Esophagus mucosa (tissue), 1 donor: ENCODE data around the gene POLH. TPM values are rescaled to one million over a fixed set of nuclear protein-coding genes. Genes with fewer than 3 reads are reported as not detected.
"Not testable (repeated sequence)": the region's sequence is repeated elsewhere in the genome, so short reads cannot be mapped to it uniquely, and the experiment has no call there.

ENCODE experiments used
- ATAC-seq: fragments of 200-7000 bp; cut with Tn5 transposase; one replicate; pipeline ENCODE4 v1.9.1; 2020
- total RNA-seq: library from RNA; stranded (reverse); gene quantifications from one replicate; pipeline ENCODE4 v1.2.4, GENCODE V29; 2023
- donor health status: DM: yes; HTN: yes; CAD: no.

POLH gene
- total RNA-seq, 1 donor from 2014 or later = 12.0 TPM

DNA sequence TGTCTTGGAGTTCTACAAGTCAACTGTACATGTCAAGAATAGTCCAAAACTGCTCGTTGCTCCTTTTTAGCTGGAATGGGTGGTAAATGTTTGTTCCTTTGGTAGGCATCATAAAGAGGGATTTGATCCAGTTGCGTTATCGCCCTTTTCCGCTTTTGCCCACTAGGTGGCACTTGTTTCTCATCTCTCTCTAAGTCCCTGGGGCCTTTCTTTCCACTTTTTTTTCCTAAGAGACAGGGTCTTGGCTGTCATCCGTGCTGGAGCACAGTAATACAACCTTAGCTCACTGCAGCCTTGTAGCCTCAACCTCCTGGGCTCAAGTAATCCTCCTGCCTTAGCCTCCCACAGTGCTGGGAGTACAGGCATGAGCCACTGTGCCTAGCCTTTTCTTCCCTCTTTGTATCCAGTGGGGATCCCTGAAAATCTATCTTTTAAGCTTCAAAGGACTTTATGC is 32.4 kb downstream of the POLH start:
- ATAC-seq = peak; percentile 35

DNA sequence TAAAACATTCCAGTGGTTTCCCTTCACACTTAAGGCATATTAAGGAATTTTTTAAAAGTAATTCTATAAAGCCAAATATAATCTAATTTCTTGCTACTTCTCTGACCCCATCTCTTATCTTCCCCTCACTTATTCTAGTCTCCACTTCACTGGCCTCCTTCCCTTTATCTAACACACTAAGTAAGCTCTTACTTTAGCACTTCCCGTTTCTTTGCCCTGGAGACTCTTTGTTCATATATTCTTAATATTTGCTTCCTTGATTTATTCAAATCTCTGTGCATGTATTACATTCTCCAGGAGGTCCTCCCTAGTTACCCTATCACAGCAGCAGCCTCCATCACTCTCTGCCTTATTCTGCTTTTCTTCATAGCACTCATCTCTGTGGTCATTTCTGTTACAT is 32.8 kb downstream of the POLH start:
- ATAC-seq = no peak

DNA sequence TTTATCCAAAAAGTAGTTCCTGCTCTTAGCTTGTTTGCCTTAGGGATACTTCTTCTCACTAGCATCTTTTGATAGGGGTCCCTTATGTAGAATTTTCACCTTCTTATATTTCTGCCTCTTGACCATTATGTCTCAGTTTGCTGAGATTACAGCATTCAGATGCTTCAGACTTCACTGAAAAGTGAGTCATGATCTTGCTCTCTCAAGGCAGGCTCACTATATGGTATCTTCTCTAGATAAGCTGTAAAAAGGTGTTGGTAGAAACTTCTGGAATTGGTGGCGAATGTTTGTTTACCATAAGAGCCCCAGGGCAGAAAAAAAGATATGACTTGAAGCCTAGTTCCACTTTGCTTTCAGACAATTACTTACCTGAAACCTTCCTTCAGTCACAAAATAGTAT is 33.4 kb downstream of the POLH start:
- ATAC-seq = no peak

DNA sequence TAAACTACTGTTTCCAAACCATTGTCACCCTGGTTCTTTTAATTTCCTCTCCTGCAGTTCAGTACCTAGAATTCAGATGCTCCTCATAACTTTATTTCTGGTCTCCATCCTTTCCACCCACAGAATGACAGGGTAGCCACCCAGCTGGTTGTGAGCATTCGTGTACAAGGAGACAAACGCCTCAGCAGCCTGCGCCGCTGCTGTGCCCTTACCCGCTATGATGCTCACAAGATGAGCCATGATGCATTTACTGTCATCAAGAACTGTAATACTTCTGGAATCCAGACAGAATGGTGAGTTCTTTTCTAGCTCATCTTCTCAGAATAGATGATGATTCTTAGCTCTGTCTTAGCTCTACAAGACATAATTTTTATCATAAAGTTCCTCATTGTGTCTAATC is 34.4 kb downstream of the POLH start:
- ATAC-seq = no peak

DNA sequence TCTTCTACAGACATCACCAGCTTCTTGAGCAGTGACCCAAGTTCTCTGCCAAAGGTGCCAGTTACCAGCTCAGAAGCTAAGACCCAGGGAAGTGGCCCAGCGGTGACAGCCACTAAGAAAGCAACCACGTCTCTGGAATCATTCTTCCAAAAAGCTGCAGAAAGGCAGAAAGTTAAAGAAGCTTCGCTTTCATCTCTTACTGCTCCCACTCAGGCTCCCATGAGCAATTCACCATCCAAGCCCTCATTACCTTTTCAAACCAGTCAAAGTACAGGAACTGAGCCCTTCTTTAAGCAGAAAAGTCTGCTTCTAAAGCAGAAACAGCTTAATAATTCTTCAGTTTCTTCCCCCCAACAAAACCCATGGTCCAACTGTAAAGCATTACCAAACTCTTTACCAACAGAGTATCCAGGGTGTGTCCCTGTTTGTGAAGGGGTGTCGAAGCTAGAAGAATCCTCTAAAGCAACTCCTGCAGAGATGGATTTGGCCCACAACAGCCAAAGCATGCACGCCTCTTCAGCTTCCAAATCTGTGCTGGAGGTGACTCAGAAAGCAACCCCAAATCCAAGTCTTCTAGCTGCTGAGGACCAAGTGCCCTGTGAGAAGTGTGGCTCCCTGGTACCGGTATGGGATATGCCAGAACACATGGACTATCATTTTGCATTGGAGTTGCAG is 37.9 kb downstream of the POLH start:
- ATAC-seq = no peak

DNA sequence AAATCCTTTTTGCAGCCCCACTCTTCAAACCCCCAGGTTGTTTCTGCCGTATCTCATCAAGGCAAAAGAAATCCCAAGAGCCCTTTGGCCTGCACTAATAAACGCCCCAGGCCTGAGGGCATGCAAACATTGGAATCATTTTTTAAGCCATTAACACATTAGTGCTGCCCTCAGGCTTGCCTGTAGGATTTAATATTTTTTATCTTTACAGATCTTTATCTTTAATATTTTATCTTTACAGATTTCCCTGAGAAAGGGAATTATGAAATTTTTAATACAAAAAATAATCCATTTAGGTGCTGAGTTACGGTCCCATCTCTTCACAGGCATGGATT is 38.4 kb downstream of the POLH start:
- no peak for ATAC-seq

DNA sequence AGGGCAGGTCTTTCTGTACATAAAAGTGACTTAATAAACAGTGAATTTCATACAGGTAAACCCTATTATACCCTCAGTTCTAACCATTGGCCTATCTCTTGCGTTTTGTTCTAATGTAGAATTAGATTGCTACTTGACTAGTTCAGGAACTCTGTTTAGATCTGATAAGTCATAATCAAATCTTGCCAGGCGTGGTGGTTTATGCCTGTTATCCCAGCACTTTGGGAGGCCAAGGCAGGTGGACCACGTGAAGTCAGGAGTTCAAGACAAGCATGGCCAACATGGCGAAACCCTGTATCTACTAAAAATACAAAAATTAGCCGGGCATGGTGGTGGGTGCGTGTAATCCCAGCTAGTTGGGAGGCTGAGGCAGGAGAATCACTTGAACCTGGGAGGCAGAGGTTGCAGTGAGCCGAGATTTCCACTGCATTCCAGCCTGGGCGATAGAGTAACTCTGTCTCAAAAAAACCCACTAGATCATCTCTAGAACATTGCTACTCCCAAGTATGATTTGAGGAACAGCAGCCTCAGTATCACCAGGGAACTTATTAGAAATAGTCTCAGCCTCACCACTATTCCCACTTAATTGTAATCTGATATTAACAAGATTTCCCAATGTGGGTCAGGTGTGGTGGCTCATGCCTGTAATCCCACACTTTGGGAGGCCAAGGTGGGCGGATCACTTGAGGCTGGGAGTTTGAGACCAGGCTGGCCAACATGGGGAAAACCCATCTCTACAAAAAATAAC is 40.9 kb downstream of the POLH start:
- no peak for ATAC-seq

DNA sequence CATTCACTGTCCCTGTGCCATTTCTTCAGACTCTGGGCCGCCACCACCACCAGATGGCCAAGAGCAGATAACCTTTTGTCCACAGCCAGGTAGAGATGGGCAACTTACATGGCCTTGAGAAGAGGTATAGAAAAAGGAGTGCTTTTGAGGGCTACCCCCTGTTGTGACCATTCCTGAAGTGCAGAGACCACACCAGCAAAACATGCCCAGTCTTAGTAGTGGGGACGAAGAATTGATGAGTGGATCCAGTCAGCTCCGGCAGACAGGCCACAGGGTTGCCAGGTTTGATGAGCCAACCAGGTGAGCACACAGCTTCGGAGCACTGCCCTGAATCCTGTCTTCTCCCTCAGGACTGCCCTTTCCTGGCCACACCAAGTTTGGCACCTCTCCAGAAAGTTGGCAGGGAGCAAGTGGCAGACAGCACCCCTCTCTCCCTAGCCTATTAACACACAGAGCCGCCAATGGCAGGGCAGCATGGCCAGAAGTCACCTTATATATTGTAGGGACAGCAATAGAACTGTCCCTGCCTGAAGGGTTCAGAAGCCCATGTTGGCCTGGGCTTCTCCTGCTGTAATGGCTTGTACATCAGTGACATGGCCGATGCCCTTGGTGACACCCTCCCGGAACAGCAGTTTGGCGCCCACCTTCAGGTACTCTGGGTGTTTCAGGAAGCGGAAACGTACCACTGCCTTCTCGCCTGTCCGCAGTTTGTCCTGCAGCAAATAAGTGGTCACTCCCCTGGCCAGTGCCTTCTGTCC is 45.3 kb downstream of the POLH start:
- no peak for ATAC-seq

DNA sequence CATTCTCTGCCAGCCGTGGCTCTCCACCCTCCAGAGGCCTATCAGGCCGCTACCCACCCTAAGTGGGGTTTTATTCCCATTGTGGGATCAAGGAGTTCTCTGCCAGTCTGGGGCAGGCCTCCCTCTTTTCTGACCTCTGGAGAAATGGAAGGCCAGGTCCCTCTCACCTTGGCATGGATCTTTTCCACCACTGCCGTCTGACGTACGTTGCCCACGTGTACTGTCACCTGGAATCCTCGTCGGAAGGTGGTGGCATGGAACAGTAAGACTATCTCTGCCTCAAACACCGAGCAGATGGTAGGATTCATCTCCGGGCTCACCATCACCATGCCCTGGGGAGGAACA is 45.8 kb downstream of the POLH start:
- ATAC-seq = no peak

DNA sequence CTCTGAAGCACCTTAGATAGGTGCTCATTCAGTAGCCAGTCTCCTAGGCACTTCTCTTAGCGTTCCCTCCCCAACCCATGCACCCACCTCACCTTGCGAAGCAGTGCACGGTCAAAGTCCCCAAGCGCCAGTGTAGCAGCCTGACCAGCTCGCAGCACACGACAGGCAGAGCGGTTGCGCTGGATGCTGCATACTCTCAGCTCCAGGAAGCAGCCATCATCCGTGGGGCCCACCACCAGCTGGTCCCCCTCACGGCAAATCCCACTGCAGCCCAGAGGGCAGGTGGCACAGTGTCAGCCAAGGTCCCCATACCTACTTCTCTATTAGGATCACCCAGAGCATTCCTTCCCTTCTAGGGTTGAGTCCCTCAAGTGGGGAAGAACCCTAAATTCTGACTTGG is 46.6 kb downstream of the POLH start:
- ATAC-seq = no peak

DNA sequence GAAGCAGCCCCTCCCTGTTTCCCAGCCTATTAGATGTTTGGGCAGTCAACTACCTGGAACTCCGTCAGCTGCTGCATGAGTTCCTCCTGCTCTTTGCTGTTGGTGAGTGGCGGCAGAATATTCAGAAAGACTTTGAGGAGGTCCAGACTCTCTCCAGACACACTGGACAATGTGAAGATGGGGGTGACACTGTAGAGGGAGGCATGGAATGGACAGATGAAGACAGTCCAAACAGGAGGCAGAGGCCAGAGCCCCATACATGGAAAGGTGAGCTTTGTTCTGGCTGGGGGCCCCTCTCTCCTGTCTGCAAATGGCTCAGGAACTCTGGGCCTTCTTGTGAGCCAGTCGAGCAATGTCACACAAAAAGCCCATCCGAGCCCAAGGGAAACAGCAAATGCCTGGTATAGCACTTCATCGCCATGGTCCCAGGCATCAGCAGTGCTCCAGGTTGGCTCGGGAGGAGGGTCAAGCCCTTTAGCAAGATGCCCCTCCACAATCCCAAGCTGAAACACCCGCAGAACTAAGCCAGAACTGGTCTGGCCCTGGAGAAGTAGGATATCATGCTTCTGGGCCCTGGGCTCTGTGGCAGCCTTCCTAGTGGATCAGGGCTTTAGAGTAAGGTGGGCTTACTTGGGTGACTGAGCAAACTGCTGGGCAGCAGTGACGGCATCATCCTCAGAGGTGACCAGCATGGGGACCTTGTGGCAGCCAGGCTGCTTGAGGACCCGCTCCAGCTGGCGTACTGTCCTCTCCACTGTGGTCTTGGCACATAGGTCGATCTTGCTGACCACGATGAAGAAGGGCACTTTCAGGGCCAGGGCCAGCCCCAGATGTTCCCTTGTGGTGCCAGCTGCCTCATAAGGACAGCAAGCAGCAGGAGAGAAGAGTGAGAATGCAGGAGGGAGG is 48.1 kb downstream of the POLH start:
- ATAC-seq = no peak

DNA sequence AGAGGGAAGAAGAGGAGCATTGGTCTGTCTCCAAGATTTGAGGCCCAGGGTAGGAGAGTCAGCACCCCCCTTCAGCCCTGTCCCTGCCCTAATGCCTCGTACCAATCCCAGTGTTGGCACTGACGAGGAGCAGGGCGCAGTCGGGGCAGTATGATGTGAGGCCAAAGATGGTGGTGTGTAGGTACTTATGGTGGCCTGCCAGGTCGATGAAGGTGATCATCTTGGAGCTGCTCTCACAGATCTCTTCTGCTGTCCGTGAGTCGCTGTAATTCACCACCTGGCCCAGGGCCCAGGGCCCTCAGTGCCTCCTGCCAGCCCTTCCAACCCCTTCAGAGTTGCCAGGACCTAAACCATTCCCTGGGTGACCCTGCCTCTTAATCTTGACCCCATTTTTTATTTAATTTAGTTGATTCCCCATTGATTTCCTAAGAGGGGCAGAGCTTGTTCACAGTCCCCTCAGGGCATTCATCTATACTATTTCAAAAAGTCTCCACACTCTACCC is 48.9 kb downstream of the POLH start:
- no peak for ATAC-seq

DNA sequence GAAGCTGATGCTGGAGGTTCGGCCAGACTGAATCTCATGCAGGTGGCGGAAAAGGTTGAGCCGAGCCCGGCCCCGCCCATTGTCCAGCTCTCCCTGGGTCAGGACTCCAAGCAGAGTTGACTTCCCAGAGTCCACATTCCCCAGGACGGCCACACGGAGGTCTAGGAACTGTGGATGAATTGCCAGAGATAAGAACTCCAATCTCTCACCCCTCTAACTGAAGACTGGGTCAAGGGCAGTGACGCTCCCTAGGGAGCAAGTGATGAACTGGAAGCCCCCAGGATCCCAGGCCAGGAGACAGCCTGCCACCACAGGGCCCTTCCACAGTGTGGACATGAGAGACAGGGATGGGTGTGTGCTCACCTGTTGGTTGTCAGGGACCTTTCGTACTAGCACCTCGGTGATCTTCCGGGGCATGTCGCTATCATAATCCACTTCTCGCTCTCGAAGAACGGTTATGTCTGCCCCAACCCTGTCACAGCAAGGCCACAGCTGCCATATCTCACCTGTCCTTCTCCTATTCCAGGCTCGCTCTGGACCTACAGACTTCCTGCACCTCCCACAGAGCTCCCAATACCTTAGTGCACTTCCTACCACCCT is 49.5 kb downstream of the POLH start:
- ATAC-seq = no peak

DNA sequence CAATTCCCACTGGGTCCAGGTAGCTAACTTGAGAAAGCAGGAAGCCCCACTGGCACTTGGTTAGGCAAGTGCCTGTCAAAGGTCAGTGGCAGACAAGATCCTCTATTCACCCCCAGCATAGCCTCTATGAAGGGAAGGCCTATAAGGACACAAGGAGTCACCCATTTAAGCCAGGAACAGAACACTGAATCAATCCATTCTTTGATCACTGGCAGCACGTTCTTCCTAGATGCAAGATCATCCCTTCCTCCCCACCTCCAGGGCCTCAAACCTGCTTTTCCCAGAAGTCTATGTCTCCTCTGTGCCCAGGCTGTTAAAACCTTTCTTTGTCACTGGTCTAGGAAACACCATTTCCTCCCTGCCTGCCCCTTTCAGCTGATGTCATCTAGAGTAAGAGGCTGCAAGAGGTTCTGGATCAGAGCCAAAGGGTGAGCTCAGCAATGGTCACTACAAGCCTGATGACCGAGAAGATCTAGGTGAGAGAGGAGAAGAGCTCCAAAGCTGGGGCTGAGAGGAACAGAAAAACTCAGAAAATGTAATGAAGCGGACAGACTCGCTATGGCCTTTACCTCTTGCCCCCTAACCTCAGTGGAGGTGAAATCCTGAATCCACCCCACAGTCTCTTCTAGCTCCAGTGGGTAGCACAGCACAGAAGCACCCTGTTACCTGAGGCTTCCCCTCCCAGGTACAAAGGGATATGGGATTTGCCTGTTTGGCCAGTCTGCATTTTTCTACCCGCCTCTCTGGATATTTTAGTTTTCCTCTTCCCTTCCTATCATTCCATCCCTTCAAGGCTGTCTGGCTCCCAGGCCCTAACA is 51.2 kb downstream of the POLH start:
- peak; percentile 2 for ATAC-seq

DNA sequence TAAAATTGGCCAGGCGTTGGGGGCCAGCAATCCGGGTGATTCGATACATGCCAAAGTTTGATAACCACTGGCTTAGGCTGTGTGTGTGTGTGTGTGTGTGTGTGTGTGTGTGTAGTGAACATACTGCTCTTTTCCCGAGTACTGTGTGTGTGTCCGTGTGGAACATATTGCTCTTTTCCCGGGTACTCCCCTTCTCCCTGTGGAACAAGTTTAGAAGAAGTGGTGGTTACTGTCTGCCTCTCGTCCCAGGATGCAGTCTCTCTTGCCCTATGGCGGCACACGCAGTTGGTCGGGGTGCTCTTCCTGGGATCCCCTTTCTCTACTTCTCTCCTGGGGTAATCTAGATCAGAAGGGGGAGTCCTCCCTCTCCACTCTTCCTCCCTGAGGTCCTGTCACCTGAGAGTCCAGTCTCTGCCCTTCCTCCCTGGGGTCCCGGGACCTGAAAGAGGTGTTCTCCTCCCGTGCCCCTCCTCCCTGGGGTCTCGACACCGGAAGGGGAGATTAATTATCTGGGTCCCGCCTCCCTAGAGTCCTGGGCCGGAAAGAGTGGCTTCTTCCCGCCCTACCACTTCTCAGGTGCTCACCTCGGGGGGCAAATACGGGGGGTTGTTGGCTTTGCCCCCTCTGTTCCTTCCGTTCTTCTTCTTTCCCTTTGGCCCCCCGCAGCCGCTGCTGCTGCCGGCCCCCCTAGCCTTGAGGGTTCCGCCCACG is 52.6 kb downstream of the POLH start:
- peak; percentile 1 for ATAC-seq

DNA sequence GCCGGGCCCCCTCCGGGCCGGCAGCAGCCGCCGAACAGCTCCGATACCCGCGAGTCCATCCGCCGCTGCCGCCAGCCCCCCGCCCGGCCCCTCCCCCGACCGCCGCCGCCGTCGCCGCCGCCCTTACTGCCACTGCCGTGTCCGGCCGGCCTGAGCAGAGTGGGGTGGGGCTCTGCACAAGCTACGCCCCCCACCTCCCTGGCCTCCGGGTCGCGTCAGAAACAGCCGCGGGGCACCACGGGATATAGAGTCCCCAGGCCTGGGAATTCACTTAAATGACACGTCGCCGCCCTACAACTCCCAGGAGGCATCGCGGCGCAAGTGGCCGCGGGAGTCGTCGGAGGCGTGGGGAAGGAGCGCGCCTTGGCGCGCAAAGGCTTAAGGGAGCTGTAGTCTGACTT is 53.1 kb downstream of the POLH start, which contains the start of gene GTPBP2:
Gene GTPBP2, minus strand, starts transcription at position 161 of the 401 bp plus-strand sequence. Its CDS starts 102 bp downstream, at position 59.
- ATAC-seq = peak; percentile 90

DNA sequence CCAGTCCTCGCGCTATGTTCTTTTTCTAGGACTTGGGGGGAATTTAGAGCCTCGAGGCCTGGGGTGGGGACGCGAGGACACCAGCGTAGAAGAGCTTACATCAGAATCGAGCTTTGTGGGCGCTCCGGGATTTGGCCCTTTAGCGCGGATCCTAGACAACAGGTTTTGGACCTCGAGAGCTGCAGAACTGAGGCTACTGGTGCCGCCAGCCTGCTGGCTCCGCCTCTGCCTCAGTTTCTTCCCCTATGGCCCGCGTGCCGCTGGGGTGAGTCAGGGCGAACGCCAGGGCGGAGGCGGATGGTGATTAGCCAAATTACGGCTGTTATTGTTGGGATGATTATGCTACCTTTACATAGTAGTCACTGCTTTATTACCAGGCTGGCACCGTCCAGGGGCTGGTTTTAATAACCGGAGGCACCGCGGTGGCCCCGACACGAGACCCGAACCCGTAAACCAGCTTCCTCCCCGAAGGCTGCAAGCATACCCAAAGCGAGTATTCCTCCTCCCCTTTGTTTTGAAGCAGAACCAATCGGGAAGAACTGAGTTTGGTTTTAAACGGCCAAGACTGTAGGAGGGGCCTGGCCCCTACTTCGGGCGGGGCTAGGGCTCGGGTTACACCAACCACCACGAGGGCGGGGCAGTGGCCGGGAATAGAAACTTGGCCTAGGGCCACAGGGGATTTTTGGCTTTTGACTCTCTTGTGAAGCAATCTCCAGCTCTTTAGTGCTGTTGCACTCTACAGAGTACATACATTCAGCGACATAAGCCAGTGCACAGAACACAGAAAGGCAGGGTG is 53.7 kb downstream of the POLH start:
- ATAC-seq = peak; percentile 86

DNA sequence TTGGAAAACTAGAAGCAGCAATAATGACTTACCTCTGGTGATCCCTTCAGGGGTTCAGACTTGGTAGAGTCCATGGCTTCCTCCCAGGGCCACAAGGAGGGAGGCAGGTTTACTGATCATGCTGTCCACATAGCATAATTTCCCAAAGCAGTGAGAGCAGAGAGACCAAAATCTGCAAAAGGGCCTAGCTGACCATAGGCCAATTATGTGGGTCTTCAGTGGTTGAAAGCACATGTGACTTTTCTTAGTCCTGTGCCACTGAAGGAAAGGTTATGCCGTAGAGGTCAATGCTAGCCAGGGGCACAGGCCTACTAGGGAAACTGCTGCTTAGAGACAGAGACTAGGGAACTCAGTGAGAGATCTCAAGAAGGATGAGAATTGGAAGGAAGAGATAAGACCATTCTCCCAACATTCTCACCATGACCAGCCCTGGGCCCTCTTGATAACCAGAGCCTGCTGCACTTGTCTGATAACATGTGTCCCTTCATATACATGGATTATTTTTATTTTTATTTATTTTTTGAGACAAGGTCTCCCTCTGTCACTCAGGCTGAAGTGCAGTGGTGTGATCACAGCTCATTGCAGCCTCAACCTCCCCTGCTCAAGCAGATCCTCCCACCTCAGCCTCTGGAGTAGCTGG is 55.1 kb downstream of the POLH start:
- ATAC-seq = no peak

DNA sequence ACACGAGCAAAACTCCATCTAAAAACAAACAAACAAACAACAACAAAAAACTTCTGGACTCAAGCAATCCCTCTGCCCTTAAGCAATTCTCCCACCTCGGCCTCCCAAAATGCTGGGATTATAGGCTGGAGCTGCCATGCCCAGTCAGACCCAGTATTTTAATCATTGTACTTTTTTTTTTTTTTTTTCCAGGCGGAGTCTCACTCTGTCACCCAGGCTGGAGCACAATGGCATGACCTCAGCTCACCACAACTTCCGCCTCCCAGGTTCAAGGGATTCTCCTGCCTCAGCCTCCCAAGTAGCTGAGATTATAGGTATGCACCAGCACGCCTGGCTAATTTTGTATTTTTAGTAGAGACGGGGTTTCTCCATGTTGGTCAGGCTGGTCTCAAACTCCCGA is 57.0 kb downstream of the POLH start:
- not testable (repeated sequence) for ATAC-seq
